SK-N-SH treated with all-trans-retinoic acid at 6 μM for 48 hours (cell line): ENCODE measurements around the gene SLC50A1.

Source experiments
- ATAC-seq: fragments of 200-7000 bp; cut with Tn5 transposase; 3 replicates; pipeline ENCODE4 v1.9.1; 2020; ENCODE audit warnings: mild to moderate bottlenecking, moderate library complexity
- ARNTL ChIP-seq: fragments of 450-650 bp; formaldehyde crosslinking; IDR thresholded peaks from 2 replicates; pipeline ENCODE4 v1.5.0; 2020; ENCODE audit warnings: low read depth, mild to moderate bottlenecking, moderate library complexity, borderline replicate concordance
- BACH2 ChIP-seq: fragments of 250-450 bp; sonication (Bioruptor Pico); IDR thresholded peaks from 2 replicates; pipeline ENCODE4 v1.9.0; 2021; ENCODE audit warnings: mild to moderate bottlenecking, borderline replicate concordance
- CREB5 ChIP-seq: fragments of 250-450 bp; sonication (Bioruptor Pico); IDR thresholded peaks from 2 replicates; pipeline ENCODE4 v1.5.1; 2020; ENCODE audit warnings: low read depth, mild to moderate bottlenecking, moderate library complexity
- CSDC2 ChIP-seq: fragments of 250-450 bp; sonication (Bioruptor Pico); IDR thresholded peaks from 2 replicates; pipeline ENCODE4 v1.5.0; 2020; ENCODE audit warnings: mild to moderate bottlenecking, moderate library complexity
- CSRNP3 ChIP-seq: fragments of 250-450 bp; sonication (Bioruptor Pico); IDR thresholded peaks from 2 replicates; pipeline ENCODE4 v1.5.1; 2021; ENCODE audit warnings: mild to moderate bottlenecking, moderate library complexity
- ESRRG ChIP-seq: fragments of 250-450 bp; sonication (Bioruptor Pico); IDR thresholded peaks from 2 replicates; pipeline ENCODE4 v1.6.1; 2021; ENCODE audit warnings: mild to moderate bottlenecking
- GLIS3 ChIP-seq: fragments of 250-450 bp; sonication (Bioruptor Pico); IDR thresholded peaks from 2 replicates; pipeline ENCODE4 v1.5.0; 2020; ENCODE audit warnings: mild to moderate bottlenecking, moderate library complexity
- ISL1 ChIP-seq: fragments of 250-450 bp; sonication (Bioruptor Pico); IDR thresholded peaks from 2 replicates; pipeline ENCODE4 v2.1.2; 2022; ENCODE audit warnings: mild to moderate bottlenecking, moderate library complexity
- OSR1 ChIP-seq: fragments of 250-450 bp; sonication (Bioruptor Pico); IDR thresholded peaks from 2 replicates; pipeline ENCODE4 v1.8.0; 2022; ENCODE audit warnings: moderate library complexity, mild to moderate bottlenecking, inconsistent platforms
- PATZ1 ChIP-seq: fragments of 250-450 bp; sonication (Bioruptor Pico); IDR thresholded peaks from 2 replicates; pipeline ENCODE4 v1.8.0; 2020; ENCODE audit warnings: mild to moderate bottlenecking, moderate library complexity, borderline replicate concordance
- POU6F1 ChIP-seq: fragments of 250-450 bp; sonication (Bioruptor Pico); IDR thresholded peaks from 2 replicates; pipeline ENCODE4 v1.8.0; 2021; ENCODE audit warnings: low read depth, mild to moderate bottlenecking, moderate library complexity, borderline replicate concordance
- PPARA ChIP-seq: fragments of 250-450 bp; sonication (Bioruptor Pico); IDR thresholded peaks from 2 replicates; pipeline ENCODE4 v1.5.0; 2020; ENCODE audit warnings: mild to moderate bottlenecking, borderline replicate concordance
- RARB ChIP-seq: fragments of 250-450 bp; sonication (Bioruptor Pico); IDR thresholded peaks from 2 replicates; pipeline ENCODE4 v1.8.0; 2021; ENCODE audit warnings: mild to moderate bottlenecking, moderate library complexity
- SNAI2 ChIP-seq: fragments of 250-450 bp; sonication (Bioruptor Pico); IDR thresholded peaks from 2 replicates; pipeline ENCODE4 v1.5.0; 2020; ENCODE audit warnings: mild to moderate bottlenecking, moderate library complexity
- TCF4 ChIP-seq: fragments of 250-450 bp; sonication (Bioruptor Pico); IDR thresholded peaks from 2 replicates; pipeline ENCODE4 v1.8.0; 2021; ENCODE audit warnings: mild to moderate bottlenecking, moderate library complexity, borderline replicate concordance
- TOX ChIP-seq: fragments of 250-450 bp; sonication (Bioruptor Pico); IDR thresholded peaks from 2 replicates; pipeline ENCODE4 v1.8.0; 2021; ENCODE audit warnings: mild to moderate bottlenecking, moderate library complexity, borderline replicate concordance
- TSHZ2 ChIP-seq: fragments of 250-450 bp; sonication (Bioruptor Pico); IDR thresholded peaks from 2 replicates; pipeline ENCODE4 v1.5.0; 2020; ENCODE audit warnings: mild to moderate bottlenecking, moderate library complexity
- ZC3H10 ChIP-seq: fragments of 250-450 bp; sonication (Bioruptor Pico); IDR thresholded peaks from 2 replicates; pipeline ENCODE4 v1.5.1; 2021; ENCODE audit warnings: mild to moderate bottlenecking, moderate library complexity
- ZNF565 ChIP-seq: fragments of 450-650 bp; formaldehyde crosslinking; conservative IDR thresholded peaks from 2 replicates; pipeline ENCODE4 v1.5.0; 2020; ENCODE audit warnings: low read depth, mild to moderate bottlenecking, moderate library complexity
- ZNF70 ChIP-seq: fragments of 450-650 bp; formaldehyde crosslinking; IDR thresholded peaks from 2 replicates; pipeline ENCODE4 v1.5.0; 2020; ENCODE audit warnings: mild to moderate bottlenecking, moderate library complexity
- ZNF8 ChIP-seq: fragments of 450-650 bp; formaldehyde crosslinking; IDR thresholded peaks from 2 replicates; pipeline ENCODE4 v1.5.0; 2020; ENCODE audit warnings: mild to moderate bottlenecking, moderate library complexity

SLC50A1 gene

GRCh38 chr1:155106862-155107261, 28.8 kb upstream of the SLC50A1 start:
- no peak for ATAC-seq

GRCh38 chr1:155107309-155108264, 28.1 kb upstream of the SLC50A1 start:
- TF ChIP-seq TOX (CRISPR knock-in tag) (no peak), ZNF565 (CRISPR knock-in tag) (no peak), OSR1 (CRISPR knock-in tag) (no peak), ISL1 (CRISPR knock-in tag) (no peak), CREB5 (CRISPR knock-in tag) (no peak)
- no peak; the same call in 2 of the 3 replicates for ATAC-seq

More at GRCh38 chr1:155106862-155107261, 28.8 kb upstream of the SLC50A1 start:
- no peak for TF ChIP-seq ZNF8 (CRISPR knock-in tag)
- TF ChIP-seq SNAI2: no peak
- TF ChIP-seq, all 23 proteins: peak for 0

GRCh38 chr1:155108296-155108695, 27.4 kb upstream of the SLC50A1 start:
- TF ChIP-seq CREB5 (CRISPR knock-in tag): no peak
- TF ChIP-seq POU6F1 (CRISPR knock-in tag): no peak
- TF ChIP-seq BACH2 (CRISPR knock-in tag): no peak
- TF ChIP-seq ESRRG (CRISPR knock-in tag): no peak
- TF ChIP-seq CSDC2 (CRISPR knock-in tag): no peak
- TF ChIP-seq ZNF70 (CRISPR knock-in tag): no peak
- no peak for TF ChIP-seq ZNF8 (CRISPR knock-in tag)
- TF ChIP-seq TSHZ2: no peak
- TF ChIP-seq SNAI2: no peak
- TF ChIP-seq RARB (CRISPR knock-in tag): no peak
- TF ChIP-seq PATZ1 (CRISPR knock-in tag): no peak
- no peak for TF ChIP-seq GLIS3 (CRISPR knock-in tag)
- no peak for TF ChIP-seq TCF4
- TF ChIP-seq PPARA: no peak
- no peak for TF ChIP-seq ZNF565 (CRISPR knock-in tag)
- no peak for TF ChIP-seq ISL1 (CRISPR knock-in tag)
- no peak for TF ChIP-seq CSRNP3 (CRISPR knock-in tag)
- no peak for TF ChIP-seq ARNTL (CRISPR knock-in tag)
- no peak for TF ChIP-seq ZC3H10 (CRISPR knock-in tag)
- no peak for ATAC-seq
